Effector CD8-positive, alpha-beta T cell (primary cell): ENCODE measurements around the gene SUCLG2.

Source experiments
- DNase-seq: peaks from one replicate; lab custom pipeline; 2025; lab: John Stamatoyannopoulos, UW

The SUCLG2 gene

GRCh38 chr3:67509471-67510075 is 144.8 kb downstream of the SUCLG2 start:
- DNase-seq, result no peak

- no peak for DNase-seq
Observed at GRCh38 chr3:67507584-67507983, 146.8 kb downstream of the SUCLG2 start.

GRCh38 chr3:67500709-67501108 is 153.7 kb downstream of the SUCLG2 start:
- no peak for DNase-seq

GRCh38 chr3:67497746-67498145 is 156.7 kb downstream of the SUCLG2 start:
- no peak for DNase-seq

GRCh38 chr3:67495751-67496150 is 158.7 kb downstream of the SUCLG2 start:
- no peak for DNase-seq

GRCh38 chr3:67493808-67494207 is 160.6 kb downstream of the SUCLG2 start:
- DNase-seq, result no peak

GRCh38 chr3:67490658-67491057 is 163.8 kb downstream of the SUCLG2 start:
- no peak for DNase-seq

- no peak for DNase-seq
Observed at GRCh38 chr3:67489816-67490215, 164.6 kb downstream of the SUCLG2 start.

GRCh38 chr3:67487564-67488114 is 166.8 kb downstream of the SUCLG2 start:
- no peak for DNase-seq

- DNase-seq, result no peak
Observed at GRCh38 chr3:67486883-67487282, 167.5 kb downstream of the SUCLG2 start.

- DNase-seq, result no peak
Observed at GRCh38 chr3:67484085-67484484, 170.3 kb downstream of the SUCLG2 start.

- no peak for DNase-seq
Observed at GRCh38 chr3:67481126-67481525, 173.3 kb downstream of the SUCLG2 start.

GRCh38 chr3:67478423-67478822 is 176.0 kb downstream of the SUCLG2 start:
- DNase-seq, result no peak

- no peak for DNase-seq
Observed at GRCh38 chr3:67474311-67474710, 180.1 kb downstream of the SUCLG2 start.

- DNase-seq, result no peak
Observed at GRCh38 chr3:67472674-67473201, 181.7 kb downstream of the SUCLG2 start.

GRCh38 chr3:67470207-67470606 is 184.2 kb downstream of the SUCLG2 start:
- no peak for DNase-seq

GRCh38 chr3:67468511-67468910 is 185.9 kb downstream of the SUCLG2 start:
- no peak for DNase-seq

GRCh38 chr3:67463656-67464055 is 190.8 kb downstream of the SUCLG2 start:
- no peak for DNase-seq

- DNase-seq, result no peak
Observed at GRCh38 chr3:67462187-67462586, 192.2 kb downstream of the SUCLG2 start.

GRCh38 chr3:67461667-67462142 is 192.7 kb downstream of the SUCLG2 start:
- no peak for DNase-seq

- DNase-seq, result no peak
Observed at GRCh38 chr3:67460841-67461510, 193.4 kb downstream of the SUCLG2 start.

- DNase-seq, result no peak
Observed at GRCh38 chr3:67459796-67460195, 194.6 kb downstream of the SUCLG2 start.

- no peak for DNase-seq
Observed at GRCh38 chr3:67458896-67459530, 195.4 kb downstream of the SUCLG2 start.
